Esophagus muscularis mucosa (tissue), 3 donors: Measurements from ENCODE around the gene DENND1C.

Experiments used
- EP300 ChIP-seq: sonication (generic); formaldehyde crosslinking; IDR thresholded peaks from one replicate; pipeline ENCODE4 v1.6.1; 2017; ENCODE audit warnings: antibody characterized with exemption
- TF ChIP-seq, protein P1 (sequence below), 3 experiments: fragments of 200-600 bp in 2 of 3; fragments of 450-650 bp in 1 of 3; sonication (generic) in 2 of 3; IDR thresholded peaks; one replicate each; pipeline ENCODE4 v1.5.1; 2017 to 2019; ENCODE audit warnings: antibody characterized with exemption in 3 of 3, mild to moderate bottlenecking in 2 of 3, moderate library complexity in 1 of 3

DNA sequence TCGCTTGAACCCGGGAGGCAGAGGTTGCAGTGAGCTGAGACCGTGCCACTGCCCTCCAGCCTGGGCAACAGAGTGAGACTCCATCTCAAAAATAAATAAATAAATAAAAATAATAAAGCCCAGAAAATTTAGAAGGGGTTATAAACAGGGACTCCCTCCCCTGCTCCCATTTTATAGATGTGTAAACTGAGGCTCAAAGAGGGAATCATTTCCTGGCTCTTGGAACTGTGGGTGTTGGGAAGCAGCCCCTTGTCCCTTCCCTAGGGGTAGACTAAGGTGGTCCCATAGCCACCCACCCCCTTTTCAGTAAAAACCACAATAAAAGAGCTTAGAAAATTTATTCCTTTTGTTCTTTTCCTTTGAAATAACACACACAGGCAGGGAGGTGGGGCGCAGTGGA is 41.8 kb downstream of the DENND1C start:
- TF ChIP-seq, protein P1, sequence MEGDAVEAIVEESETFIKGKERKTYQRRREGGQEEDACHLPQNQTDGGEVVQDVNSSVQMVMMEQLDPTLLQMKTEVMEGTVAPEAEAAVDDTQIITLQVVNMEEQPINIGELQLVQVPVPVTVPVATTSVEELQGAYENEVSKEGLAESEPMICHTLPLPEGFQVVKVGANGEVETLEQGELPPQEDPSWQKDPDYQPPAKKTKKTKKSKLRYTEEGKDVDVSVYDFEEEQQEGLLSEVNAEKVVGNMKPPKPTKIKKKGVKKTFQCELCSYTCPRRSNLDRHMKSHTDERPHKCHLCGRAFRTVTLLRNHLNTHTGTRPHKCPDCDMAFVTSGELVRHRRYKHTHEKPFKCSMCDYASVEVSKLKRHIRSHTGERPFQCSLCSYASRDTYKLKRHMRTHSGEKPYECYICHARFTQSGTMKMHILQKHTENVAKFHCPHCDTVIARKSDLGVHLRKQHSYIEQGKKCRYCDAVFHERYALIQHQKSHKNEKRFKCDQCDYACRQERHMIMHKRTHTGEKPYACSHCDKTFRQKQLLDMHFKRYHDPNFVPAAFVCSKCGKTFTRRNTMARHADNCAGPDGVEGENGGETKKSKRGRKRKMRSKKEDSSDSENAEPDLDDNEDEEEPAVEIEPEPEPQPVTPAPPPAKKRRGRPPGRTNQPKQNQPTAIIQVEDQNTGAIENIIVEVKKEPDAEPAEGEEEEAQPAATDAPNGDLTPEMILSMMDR (IDR thresholded peaks at IDR 0.05) = no peak
- TF ChIP-seq EP300 = no peak
